MG63 (cell line): ENCODE results near the gene TMEM63B. TPM values are rescaled to one million over a fixed set of nuclear protein-coding genes. Genes with fewer than 3 reads are reported as not detected.
"Not testable (repeated sequence)": the region's sequence is repeated elsewhere in the genome, so short reads cannot be mapped to it uniquely, and the experiment has no call there.

ENCODE experiments used
- DNase-seq: peaks from one replicate; pipeline ENCODE4 v3.0.0-alpha.2; 2020
- H3K27me3 ChIP-seq: fragments of 250-450 bp; sonication (Bioruptor Pico); 2 replicates; pipeline ENCODE4 v1.5.1; 2020; ENCODE audit warnings: mild to moderate bottlenecking, moderate library complexity
- H3K36me3 ChIP-seq: fragments of 250-450 bp; sonication (Bioruptor Pico); 2 replicates; pipeline ENCODE4 v1.5.1; 2020; ENCODE audit warnings: mild to moderate bottlenecking, moderate library complexity
- H3K4me3 ChIP-seq: fragments of 250-450 bp; sonication (Bioruptor Pico); 2 replicates; pipeline ENCODE4 v1.5.1; 2020; ENCODE audit warnings: mild to moderate bottlenecking, moderate library complexity
- H3K9me3 ChIP-seq: fragments of 250-450 bp; sonication (Bioruptor Pico); 2 replicates; pipeline ENCODE4 v1.5.1; 2020; ENCODE audit warnings: mild to moderate bottlenecking, moderate library complexity
- total RNA-seq: library from RNA; depleted of rRNA; stranded (reverse); fragments of >200 nt; shearing (Covaris generic); gene quantifications from 2 replicates; pipeline ENCODE4 v1.2.3, GENCODE V29; 2014; ENCODE audit warnings: low replicate concordance

TMEM63B gene
- total RNA-seq, 1 experiment from 2014 or later, result 18.4 TPM

- H3K4me3 ChIP-seq, result no peak overlapping the region
- no peak for DNase-seq
These were observed 59.3 kb downstream of the TMEM63B start for GRCh38 chr6:44186635-44187025.

GRCh38 chr6:44188819-44189218 lies 61.5 kb downstream of the TMEM63B start:
- Histone ChIP-seq H3K27me3 (no peaks in the 10 kb centered on the region; the same call in 1 of the 2 replicates), H3K36me3 (no peaks in the 10 kb centered on the region), H3K4me3 (no peak overlapping the region), H3K9me3 (no peaks in the 10 kb centered on the region)
- no peak for DNase-seq

More at GRCh38 chr6:44186635-44187025, 59.3 kb downstream of the TMEM63B start:
- H3K9me3 ChIP-seq, result no peaks in the 10 kb centered on the region
- no peaks in the 10 kb centered on the region for H3K36me3 ChIP-seq
- H3K27me3 ChIP-seq, result no peaks in the 10 kb centered on the region; the same call in 1 of the 2 replicates

DNA sequence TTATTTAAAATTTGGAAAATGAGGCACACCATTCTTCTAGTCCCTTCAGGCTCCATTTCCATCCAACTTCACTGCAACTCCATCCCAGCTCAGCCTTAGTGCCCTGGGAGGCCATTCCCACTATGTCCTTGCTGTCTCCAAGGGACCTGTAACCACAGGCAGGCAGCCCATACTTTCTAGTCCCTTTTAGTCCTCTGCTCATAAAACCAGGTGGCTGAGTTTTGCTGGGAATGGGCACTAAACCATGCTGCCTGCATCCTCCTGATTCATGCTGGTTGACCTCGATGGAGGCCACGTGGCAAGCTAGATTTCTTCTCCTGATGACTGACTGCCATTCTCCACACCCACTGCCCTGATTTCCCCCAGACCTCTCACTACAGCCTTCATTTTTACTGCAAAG lies 61.9 kb downstream of the TMEM63B start:
- H3K9me3 ChIP-seq, result no peaks in the 10 kb centered on the region
- no peak overlapping the region for H3K4me3 ChIP-seq
- no peak for DNase-seq
- H3K36me3 ChIP-seq, result no peaks in the 10 kb centered on the region
- no peaks in the 10 kb centered on the region; the same call in 1 of the 2 replicates for H3K27me3 ChIP-seq

DNA sequence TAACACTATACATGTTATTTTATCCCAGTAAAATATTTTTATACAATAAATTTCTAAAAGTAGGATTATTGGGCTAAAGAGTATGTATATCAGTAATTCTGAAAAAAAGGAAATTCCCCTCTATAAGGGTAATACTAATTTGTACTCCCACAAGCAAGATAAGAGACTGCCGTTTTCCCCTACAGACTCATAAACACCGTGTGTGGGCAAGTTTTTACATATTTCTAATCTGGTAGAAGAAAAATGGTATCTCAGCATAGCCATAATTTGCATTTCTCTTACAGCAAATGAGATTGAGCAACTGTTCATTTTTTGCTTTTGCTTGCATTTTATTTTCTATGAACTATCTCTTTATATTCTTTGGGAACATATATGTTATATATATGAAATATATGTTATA lies 63.4 kb downstream of the TMEM63B start:
- no peaks in the 10 kb centered on the region for H3K9me3 ChIP-seq
- H3K36me3 ChIP-seq, result no peaks in the 10 kb centered on the region
- H3K4me3 ChIP-seq, result no peak overlapping the region
- H3K27me3 ChIP-seq, result no peaks in the 10 kb centered on the region
- DNase-seq, result no peak

GRCh38 chr6:44192428-44193041 lies 65.2 kb downstream of the TMEM63B start:
- Histone ChIP-seq H3K27me3 (no peaks in the 10 kb centered on the region), H3K9me3 (no peaks in the 10 kb centered on the region), H3K4me3 (no peak overlapping the region), H3K36me3 (no peaks in the 10 kb centered on the region)
- DNase-seq, result no peak

DNA sequence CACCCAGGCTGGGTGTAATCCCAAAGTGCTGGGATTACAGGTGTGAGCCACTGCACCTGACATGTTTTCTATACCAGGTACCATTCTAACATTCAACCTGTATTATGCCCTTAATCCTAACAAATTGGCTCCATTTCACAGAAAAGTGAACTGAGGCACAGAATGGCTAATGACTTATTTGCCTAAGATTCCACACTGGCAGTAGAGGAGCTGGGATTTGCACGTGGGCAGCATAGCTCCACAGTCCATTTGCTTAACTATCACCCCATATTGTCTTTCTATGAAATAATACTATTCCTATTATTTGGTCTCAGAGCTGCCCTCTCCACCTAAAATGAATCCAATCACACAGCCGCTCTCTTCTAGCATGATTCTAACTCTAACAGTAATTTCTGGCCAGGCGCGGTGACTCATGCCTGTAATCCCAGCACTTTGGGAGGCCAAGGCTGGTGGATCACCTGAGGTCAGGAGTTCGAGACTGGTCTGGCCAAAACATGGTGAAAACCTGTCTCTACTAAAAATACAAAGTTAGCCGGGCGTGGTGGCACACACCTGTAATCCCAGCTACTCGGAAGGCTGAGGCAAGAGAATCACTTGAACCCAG lies 66.1 kb downstream of the TMEM63B start:
- no peak for DNase-seq

DNA sequence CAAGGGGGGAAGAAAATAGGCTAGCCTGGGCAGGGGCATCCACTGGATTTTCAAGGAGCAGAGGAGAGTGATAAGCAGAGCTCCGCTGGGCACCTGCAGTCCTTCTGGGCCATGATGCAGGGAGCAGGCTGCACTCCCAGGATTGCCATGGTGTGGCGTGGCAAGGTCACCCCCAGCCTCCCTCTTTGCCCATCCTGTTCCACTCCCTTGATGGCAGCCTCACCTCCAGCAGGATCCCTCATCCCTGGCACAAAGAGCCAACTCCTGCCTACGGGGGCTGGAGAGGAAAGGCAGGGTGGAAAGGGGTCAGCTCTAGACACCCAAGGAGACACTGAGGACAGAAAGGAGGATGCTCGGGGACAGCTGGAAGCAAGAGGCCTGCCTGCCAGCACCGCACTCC lies 67.0 kb downstream of the TMEM63B start:
- DNase-seq, result no peak
- H3K4me3 ChIP-seq, result no peak overlapping the region

More for the DNA sequence above, 66.1 kb downstream of the TMEM63B start:
- Histone ChIP-seq H3K4me3 (no peak overlapping the region), H3K9me3 (no peaks in the 10 kb centered on the region), H3K27me3 (no peaks in the 10 kb centered on the region), H3K36me3 (no peaks in the 10 kb centered on the region)

DNA sequence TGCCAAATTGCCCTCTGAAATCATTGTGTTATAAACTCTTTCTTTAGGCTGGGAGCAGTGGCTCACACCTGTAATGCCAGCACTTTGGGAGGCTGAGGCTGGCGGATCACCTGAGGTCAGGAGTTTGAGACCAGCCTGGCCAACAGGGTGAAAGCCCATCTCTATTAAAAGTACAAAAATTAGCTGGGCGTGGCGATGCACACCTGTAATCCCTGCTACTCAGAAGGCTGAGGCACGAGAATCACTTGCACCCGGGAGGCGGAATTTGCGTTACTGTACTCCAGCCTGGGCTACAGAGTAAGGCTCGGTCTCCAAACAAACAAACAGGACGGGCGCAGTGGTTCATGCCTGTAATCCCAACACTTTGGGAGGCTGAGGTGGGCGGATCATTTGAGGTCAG lies 69.0 kb downstream of the TMEM63B start:
- not testable (repeated sequence) for H3K36me3 ChIP-seq, H3K4me3 ChIP-seq, DNase-seq

More for the DNA sequence above, 67.0 kb downstream of the TMEM63B start:
- Histone ChIP-seq H3K9me3 (no peaks in the 10 kb centered on the region), H3K27me3 (no peaks in the 10 kb centered on the region), H3K36me3 (no peaks in the 10 kb centered on the region)

DNA sequence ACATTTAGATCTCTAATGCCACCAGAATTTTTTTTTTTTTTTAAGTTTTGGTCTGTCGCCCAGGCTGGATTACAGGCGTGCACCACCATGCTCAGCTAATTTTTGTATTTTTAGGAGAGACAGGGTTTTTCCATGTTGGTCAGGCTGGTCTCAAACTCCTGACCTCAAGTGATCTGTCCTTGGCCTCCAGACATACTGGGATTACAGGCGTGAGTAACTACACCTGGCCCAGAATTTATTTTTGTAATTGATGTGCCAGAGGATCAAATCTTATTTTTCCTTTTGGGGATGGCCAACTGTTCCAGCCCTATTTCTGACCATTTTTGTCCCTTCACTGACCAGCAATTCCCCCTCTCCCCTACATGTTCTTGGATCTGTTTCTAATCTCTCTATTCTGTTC lies 71.3 kb downstream of the TMEM63B start:
- peak; percentile 70 for DNase-seq
- Histone ChIP-seq H3K4me3 (no peak overlapping the region), H3K9me3 (no peaks in the 10 kb centered on the region), H3K27me3 (no peaks in the 10 kb centered on the region), H3K36me3 (no peaks in the 10 kb centered on the region)

More for the DNA sequence above, 69.0 kb downstream of the TMEM63B start:
- not testable (repeated sequence) for H3K27me3 ChIP-seq, H3K9me3 ChIP-seq

DNA sequence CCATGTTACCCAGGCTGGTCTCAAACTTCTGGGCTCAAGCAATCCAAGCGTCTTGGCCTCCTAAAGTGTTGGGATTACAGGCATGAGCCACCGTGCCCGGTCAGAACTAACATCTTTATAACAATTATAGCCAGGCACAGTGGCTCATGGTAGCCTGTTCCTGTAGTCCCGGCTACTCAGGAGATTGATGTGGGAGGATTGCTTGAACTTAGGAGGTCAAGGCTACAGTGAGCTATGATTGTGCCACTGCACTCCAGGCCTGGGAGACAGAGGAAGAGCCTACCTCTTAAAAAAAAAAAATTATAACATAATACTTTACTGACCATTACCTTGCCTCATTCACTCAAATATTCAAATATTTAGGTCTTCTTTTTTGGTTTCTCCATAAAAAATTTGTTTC lies 72.5 kb downstream of the TMEM63B start:
- Histone ChIP-seq H3K27me3 (no peaks in the 10 kb centered on the region), H3K9me3 (no peaks in the 10 kb centered on the region), H3K4me3 (no peak overlapping the region), H3K36me3 (no peaks in the 10 kb centered on the region)
- DNase-seq, result no peak

GRCh38 chr6:44201200-44201599 lies 73.8 kb downstream of the TMEM63B start:
- DNase-seq, result no peak
- Histone ChIP-seq H3K36me3 (no peaks in the 10 kb centered on the region), H3K4me3 (no peak overlapping the region), H3K9me3 (no peaks in the 10 kb centered on the region), H3K27me3 (no peaks in the 10 kb centered on the region)

DNA sequence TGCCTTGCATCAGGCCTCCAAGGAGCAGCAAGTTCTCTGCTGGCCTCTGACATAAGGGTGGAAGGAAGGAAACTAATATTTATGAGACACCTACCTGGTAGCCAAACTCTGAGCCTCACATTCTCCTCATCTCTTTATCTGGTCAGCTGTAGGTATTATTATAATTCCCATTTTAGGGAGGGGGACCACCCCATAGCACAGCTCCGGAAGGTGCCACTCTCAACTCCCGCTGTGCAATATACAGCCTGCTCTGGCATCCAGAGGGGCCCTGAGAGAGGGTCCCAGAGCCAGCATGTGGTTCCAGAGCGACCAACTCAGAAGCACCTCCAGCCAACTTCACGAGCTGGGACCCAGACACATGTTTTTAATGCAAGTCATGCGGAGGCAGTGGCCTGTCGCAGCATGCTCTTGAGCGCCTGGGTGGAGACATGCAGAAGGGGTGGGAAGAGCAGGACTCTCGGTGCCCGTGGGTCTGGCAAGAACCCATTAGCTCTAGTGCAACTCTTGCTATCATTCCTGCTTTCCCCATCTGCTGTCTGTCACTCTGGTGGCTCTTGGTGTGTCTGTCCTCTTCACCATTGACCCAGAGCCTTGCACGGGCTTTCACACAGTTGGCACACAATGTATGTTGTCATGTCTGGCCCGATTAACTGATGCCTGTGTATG lies 74.4 kb downstream of the TMEM63B start:
- H3K9me3 ChIP-seq, result no peaks in the 10 kb centered on the region
- no peak overlapping the region for H3K4me3 ChIP-seq
- no peaks in the 10 kb centered on the region for H3K27me3 ChIP-seq
- DNase-seq, result no peak
- no peaks in the 10 kb centered on the region for H3K36me3 ChIP-seq

GRCh38 chr6:44202332-44202971 lies 75.1 kb downstream of the TMEM63B start:
- no peaks in the 10 kb centered on the region for H3K27me3 ChIP-seq
- no peak for DNase-seq
- no peaks in the 10 kb centered on the region for H3K36me3 ChIP-seq

GRCh38 chr6:44202972-44203750 lies 75.8 kb downstream of the TMEM63B start:
- no peak for DNase-seq
- Histone ChIP-seq H3K4me3 (no peak overlapping the region), H3K36me3 (no peaks in the 10 kb centered on the region), H3K9me3 (no peaks in the 10 kb centered on the region), H3K27me3 (no peaks in the 10 kb centered on the region)

More at GRCh38 chr6:44202332-44202971, 75.1 kb downstream of the TMEM63B start:
- Histone ChIP-seq H3K9me3 (no peaks in the 10 kb centered on the region), H3K4me3 (no peak overlapping the region)

DNA sequence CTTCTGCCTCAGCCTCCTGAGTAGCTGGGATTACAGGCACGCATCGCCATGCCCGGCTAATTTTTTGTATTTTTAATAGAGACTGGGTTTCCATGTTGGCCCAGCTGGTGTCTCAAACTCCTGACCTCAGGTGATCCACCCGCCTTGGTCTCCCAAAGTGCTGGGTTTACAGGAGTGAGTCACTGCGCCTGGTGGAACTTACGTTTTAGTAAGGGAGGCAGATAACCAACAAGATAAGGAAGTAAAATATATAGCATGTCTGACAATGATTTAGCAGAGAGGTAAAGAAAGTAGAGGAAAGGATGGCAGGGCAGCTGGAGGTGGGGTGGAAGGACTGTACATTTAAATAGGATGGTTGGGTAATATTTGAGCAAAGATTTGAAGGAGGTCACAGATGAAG lies 76.6 kb downstream of the TMEM63B start:
- H3K4me3 ChIP-seq, result no peak overlapping the region
- no peaks in the 10 kb centered on the region for H3K36me3 ChIP-seq
- no peak for DNase-seq
- H3K27me3 ChIP-seq, result no peaks in the 10 kb centered on the region
- H3K9me3 ChIP-seq, result no peaks in the 10 kb centered on the region
